HG02870 (cell line): ENCODE data around the gene LRRC27.

Source experiments
- ATAC-seq: cut with Tn5 transposase; IDR thresholded peaks from one replicate; pipeline ENCODE4 v1.9.1; 2021; ENCODE audit warnings: mild to moderate bottlenecking, moderate library complexity; ENCODE audit not compliant: unreplicated experiment

Gene LRRC27

DNA sequence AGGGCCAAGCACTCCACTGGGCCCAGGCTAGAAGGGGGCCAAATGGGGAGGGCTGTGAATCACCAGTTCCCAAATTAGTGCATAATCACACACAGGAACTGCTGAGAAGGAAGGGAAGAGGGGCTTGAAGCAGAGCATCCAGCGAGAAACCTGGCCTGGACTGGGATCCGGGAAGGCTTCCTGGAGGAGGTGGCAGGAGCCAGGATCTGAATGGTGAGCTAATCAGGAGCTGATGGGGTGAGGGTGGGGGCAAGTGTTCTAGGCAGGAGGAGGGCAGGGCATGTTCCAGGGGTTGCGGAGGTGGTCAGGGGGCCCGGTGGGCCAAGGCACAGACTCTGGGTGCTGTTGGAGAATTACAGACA is 77.7 kb downstream of the LRRC27 start:
- no peak for ATAC-seq

DNA sequence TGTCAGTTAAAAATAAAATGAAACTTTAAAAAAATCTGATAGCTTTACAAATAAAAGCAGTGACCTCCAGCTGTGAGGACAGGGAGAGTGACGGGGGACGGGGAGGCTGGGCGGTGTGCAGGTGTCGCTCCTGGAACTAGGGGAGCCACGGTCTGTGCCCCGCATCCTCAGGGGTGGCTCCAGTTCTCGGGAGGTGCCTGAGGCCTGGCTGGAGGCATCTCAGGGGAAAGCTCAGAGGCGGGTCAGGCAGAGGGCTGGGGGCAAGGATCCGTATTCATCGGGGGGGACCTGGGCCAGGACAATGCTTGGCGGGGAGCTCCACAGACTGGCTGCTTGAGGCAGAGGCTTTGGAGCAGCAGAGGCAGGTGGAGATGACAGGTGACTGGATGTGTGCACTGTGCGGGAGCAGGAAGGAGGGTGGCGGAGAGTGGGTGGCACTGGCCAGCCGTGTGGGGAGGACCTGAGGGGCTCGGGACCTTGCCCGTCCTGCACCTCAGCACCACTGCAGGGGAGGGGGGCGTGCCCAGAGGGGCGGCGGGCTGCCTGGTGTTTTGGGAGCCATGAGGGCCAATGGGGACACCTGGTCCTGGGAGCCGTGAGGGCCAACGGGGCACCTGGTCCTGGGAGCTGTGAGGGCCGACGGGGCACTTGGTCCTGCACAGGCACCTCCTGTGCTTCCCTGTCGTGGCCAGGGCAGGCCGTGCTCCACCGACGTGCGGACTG is 78.2 kb downstream of the LRRC27 start:
- no peak for ATAC-seq

DNA sequence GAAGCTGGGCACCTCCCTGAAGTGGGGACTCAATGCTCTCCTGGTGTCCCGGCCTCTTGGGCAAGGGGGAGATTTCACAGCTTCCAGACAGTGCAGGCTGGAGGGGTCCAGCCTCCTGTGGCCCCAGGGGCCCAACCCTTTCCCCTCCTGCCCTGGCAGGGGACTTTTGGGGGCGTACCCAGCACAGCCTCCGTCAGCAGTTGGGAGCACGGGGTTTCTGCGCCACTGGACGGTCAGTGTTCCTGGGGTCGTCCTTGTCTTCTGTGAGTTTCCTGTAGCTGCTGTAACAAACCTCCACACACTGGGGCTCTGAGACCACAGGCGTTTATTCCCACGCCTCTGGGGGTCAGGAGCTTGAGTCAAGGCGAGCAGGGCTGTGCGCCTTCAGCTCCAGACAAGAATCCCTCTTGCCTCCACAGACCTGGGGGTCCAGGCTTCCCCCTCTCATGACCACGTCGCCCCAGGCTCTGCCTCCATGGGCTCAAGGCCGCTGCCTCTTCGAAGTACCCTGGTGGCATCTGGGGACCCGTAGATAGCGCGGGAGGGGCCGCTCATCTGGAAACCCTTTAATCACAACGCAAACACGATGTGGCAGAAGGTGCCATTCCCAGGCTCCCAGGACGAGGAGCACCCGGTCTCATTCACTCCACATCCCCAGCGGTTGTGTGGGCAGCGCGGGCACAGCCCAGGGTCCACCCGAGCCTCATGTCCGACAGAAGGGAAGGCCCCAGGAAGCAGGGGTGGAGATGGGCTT is 79.0 kb downstream of the LRRC27 start:
- no peak for ATAC-seq

DNA sequence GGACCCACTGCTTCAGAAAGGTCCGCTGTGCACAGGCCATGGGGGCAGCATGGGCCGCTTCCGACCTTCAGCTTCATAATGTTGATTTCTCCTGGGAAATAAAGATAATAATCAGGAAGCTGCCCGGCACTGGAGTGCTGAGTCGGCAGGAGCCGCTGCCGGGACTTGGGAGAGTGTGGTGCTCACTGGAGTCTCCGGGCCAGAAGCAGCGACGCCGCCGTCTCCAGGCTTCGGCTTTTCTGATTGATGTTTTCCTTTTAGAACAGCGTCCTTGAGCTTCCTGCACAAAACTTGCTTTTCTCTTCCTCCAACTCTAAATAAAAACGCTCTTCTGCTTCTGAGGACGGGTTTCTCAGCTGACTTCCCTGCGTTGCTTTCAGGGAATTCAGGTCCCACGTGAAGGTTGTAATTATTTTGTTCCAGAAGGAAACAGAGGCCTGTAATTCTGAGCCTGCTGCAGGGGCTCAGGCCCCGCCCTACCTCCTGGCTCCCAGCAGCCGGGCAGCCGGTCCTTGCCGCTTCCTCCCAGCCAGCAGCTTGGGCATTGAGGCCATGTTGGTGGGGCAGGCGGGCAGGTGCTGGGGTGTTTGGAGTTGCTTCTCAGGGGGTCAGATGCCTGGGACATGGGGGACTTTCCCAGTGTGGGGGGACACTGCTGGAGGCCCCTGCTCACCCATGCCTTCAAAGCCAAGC is 79.7 kb downstream of the LRRC27 start:
- no peak for ATAC-seq

DNA sequence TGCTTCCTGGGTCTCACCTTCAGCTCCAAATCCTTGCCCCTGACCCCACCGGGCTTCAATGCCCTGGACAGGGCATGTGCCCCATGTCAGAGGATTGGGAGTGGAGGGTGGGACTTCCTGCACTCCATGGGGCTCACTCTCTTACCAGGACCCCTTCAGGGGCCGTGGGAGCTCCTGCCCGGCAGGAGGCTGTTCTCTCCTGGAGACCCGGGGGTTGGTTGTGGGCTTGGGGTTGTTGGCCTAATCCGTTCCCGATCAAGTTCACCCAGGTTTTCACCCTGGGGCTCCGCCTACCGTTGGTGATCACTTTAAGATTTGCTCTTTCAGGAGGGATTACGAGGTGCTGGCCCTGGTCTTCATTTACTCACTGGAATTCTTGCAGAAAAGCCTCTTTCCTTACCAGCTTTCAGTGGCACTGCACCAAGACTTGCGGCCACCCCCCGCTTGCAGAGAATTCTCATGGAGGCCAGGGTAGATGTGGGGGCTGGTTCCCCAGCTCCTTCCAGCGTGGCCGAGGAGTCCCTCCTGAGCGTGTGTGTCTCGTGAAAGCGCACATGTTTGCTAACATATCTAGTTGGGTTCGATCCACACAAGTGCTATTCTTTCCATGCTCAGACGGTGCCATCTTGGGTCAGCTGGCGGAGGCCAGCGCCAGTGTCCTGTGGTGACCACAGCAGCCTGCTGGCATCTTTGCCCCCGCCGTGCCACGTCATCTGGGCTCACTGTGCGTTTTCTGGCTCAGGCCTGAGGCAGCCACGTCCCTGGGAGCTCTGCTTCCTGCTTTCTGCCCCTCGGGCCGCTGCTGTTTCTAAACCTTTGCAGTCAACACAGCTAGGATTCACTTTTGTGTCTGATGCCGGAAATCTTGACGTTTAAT is 80.6 kb downstream of the LRRC27 start:
- no peak for ATAC-seq

DNA sequence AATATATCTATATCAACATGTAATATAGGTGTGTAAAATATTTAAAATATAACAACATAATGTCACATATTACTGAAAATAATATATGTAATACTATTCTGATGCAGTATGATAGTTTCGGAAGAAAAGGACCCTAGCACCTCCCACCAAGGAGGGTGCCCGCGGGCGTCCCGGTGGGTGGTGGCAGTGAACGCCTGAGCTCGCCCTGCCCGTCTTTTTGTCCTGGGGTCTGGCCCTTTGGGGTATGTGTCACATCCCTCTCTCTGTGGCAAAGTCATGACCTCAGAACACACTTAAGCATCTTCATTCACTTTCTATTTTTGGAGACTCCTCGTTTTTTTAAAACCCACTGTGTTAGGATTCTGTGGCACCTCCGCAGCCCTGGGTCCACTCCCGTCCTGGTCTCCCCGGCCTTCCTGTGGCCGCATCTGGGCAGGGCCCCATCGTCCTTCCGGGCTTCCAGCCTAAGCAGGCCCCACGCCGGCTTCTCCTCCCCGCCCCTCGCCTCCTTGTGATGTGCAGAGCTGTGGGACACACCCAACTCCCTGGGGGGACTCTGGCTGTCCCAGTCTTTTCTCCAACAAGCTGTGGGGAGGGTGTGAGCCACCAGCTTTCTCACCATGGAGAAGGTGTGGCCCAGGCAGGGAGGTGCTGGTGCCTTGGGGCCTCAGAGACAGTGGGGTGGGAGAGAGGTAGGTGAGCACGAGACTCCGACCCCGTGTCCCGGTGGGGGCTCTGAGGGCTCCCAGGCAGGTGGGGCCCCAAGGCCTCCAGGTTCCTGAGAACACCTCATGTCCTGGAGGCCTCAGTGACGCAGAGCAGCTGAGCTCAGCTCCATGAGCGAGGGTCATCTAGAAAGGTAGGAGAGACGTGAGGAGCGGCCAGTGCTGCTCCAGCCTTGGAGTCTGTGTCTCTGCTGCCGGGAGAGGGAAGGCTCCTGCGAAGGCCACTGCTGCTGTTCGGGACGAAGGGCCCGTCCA is 81.5 kb downstream of the LRRC27 start:
- no peak for ATAC-seq

DNA sequence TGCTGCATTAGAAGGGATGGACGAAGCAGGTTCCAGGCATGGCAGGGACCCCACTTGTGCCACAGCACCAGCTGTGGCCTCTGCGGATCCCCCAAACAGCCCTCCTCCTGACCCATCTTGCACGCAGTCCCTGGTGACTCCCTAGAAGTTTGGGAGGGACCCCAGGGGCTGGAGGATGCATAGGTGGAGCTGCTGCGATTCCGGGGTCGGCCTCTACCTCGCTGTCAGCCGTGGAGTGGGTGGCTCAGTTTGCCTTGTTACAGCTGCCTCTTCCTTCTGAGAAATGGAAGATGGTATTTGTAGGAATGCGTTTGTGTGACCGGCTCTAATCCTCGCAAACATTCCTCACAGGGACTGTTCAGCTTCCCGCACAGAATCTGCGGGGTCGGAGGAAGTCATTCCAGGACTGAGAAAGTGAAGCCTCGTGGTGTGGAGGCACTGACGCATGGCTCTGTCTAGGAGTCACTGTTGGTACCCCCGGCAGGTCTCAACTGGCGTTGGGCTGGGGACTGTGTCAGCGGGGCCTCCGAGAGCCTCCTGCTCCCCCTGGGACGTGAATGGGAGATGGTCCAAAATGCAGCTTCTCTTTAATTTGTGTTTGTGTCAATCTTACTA is 82.5 kb downstream of the LRRC27 start:
- ATAC-seq: no peak

DNA sequence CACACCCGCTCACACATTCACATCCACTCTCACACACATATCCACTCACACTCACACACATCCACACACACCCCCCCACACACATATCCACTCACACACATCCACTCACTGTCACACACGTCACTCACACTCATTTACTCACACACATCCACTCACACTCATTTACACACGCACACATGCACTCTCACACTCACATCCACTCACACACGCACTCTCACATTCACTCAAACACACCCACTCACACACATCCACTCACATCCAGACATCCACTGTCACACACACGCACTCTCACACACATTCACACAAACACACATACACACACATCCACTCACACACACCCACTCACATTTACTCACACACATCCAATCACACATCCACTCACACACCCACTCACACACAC is 83.3 kb downstream of the LRRC27 start:
- no peak for ATAC-seq

DNA sequence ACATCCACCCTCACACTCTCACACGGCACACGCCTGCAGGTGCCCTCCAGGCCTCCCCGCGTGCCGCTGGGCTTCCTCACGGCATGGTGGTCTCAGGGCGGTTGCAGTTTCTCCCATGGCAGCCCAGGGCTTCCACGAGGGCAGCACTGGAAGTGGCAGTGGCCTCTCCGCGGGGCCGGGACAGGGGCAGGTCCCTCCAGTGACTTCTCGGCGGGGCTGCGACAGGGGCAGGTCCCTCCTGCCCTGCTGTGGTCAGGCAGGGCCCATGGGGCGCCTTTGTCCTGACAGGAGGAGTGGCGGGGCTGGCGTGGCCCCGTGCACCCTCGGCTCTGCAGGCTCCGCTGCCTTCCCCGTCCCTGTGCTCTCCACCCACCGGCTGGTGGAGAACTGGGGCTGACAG is 84.0 kb downstream of the LRRC27 start:
- ATAC-seq: no peak

DNA sequence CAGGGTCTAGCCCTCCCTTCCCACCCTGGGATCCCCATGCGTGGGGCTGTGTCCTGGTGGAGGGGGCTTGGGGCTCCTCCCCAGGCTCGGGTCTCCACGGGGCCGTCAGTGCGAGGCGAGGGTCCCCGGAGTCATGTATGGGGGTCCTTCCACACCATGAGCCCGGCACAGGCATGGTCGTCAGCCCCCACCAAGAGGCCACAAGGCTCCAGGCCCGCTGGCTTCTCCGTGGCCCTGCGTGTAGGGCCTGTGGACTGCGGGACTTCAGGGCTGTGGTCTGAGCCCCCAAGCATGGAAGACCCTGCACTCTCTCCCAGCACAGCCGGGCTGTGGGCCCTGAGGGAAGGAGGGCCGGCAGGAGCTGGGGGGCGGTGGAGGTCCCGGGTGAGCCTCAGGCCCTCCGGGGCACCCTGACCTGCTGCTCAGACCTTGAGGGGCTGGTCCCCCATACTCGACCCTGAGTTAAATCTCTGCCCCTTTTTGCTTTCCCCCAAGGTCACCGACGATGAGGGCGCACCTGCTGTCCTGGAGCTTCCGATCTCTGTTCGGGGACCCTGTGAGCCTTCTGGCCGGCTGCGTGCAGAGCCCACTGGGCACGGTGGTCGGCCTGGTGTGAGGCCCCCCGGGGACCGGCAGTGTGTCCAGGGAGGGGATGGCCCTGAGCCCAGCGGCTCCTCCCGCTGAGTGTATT is 84.7 kb downstream of the LRRC27 start:
- ATAC-seq: no peak

DNA sequence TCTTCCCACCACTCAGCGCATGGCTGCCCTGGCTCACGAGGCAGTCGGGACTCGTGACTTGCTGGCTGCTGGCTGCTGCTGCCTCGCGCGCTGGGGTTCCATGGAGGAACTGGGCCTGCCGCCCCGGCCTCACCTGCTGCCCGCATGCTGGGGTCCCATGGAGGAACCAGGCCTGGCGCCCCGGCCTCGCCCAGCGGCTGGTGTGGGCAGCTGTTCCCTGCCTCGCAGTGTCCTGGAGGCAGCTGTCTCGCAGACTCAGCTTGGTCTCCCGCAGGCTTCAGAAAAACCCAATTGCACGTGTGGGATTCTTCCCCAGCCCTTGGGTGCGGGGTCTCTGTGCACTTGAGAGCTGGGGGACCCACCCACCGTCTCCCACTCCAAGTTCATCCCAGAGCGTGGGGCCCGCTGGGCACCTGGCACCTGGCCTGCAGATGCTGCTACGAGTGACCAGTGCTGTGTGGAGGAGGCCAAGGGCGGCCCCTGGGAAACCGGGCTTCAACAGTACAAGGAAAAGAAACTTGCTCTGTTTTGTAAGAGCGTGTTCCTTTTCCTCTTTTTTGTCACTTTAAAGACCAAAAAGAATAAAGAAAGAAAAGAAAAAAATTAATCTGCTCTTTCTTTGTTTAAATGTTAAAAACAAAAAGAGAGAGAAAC is 85.4 kb downstream of the LRRC27 start:
- no peak for ATAC-seq

DNA sequence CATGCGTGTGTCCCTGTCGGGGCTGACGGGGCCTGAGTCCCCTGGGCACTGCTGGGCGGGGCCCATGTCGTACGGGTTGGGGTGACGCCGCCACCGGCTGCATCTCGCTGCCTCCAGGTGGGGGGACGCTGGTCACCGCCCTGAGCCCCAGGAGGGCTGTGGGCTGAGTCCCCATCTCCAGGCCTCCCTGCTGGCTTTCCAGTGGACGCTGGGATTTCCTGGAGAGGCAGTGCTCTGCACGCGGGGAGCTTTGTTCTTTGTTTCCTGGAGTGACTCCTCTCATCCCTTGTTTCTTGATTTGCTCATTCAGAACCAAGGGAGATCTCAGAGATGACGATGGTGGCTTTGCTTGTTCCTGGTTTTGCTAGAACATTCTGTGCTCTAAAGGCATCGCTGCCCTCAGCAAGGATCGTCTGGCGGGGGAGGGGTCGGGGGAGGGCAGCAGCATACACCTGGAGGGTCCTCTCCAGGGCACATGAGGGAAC is 86.0 kb downstream of the LRRC27 start:
- no peak for ATAC-seq

DNA sequence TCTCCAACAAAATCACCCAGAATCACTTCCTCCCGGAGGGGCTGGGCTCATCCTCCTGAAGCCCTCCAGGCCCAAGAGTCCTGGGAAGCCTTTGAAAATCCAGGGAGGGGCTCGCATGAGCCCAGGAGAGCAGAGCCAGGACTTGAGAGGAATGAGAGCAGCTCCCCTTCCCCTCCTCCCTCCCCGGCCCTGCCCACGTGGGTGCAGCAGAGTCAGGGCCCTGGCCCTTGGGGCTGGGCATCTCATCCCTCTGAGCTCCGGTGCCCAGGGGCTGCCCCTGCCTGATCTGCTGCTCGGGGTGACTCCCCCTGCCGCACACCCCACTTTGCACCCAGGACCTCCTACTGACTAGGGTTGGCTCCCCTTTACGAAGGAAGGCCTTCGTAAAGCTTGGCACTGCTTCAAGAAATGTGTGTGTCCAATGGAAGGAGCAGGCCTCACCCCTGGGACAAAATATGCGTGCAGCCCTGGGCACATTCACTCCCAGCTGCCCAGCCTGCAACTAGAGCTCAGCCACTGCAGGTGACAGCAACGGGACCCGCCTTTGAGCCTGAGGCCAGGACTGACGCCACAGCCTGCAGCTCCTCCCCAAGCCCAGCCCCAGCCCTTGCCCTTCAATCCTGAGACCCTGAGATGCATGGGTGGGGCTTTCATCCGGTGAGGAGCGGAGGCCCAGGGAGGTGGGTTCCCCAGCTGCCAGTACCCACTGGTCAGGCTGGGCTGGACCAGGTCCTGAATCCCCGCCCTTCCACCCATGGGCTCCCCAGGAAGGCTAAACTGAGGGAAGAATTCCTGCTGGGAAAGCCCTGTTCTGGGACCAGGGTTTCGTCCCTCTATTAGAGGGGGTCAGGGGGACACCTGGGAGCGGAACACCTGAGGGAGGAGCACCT is 86.8 kb downstream of the LRRC27 start:
- no peak for ATAC-seq

DNA sequence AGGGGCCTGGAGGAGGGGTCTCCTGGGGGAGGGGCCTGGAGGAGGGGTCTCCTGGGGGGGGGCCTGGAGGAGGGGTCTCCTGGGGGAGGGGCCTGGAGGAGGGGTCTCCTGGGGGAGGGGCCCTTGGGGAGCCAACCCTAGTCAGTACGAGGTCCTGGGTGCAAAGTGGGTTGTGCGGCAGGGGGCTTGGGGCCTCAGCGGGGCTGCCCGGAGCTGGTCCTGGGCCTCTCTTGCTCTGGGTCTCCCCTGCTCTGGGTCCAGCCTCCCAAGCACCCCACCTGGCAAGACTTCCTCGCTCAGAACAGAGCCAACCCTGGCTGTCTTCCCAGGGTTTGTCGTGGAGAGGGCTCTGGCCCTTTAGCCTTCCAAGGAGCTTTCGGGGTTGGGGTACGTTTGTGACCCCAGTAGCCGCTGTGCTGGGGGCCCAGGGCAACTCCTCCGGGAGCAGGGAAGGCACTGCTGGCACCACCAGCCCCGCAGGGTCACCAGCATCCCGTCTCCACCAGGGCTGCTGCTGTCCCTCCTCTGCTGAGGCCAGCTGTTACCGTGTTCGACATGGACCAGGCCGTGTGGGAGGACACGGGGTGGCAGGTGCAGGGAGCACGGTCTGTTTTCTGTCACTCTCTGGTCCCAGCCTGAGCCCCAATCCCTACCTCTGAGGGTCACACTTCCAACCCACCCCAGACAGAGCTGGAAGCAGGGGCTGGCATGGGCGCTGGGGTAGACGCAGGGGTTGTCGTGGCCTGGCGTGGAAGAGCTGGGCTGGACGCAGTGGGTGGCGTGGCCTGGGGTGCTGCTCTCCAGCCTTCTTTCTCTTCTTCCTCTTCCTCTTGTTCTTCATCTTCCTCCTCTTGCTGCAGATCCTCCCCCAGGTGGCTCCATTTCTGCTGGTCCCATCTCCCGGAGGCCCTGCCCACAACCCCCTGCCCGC is 87.8 kb downstream of the LRRC27 start:
- no peak for ATAC-seq

DNA sequence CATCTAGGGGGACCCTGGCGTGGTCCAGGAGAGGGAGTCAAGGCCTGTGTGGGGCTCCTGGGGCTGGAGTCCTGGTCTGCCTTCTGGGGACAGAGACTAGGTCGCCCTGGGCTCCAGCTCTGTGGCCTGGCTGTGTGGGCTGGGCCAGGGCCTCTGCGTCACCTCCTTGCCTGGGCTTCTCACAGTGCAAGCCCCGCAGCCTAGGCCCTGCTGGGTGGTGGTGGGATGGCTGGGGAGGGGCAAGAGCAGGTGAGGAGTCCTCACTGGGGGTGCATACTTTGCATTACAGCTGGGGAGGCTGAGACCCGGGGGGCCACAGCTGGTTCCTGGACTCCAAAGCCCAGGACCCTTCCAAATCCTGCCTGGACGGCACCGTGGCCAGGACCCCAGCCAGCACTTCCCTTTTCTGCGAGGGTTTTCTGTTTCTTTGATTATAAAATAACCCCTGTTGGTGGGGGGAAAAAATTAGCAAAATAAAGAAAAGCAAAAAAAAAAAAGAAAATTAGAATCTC is 88.5 kb downstream of the LRRC27 start:
- no peak for ATAC-seq
